ENCODE data around the gene RBMS3.
"Not testable (repeated sequence)": the region's sequence is repeated elsewhere in the genome, so short reads cannot be mapped to it uniquely, and the experiment has no call there.

RBMS3 gene

GRCh38 chr3:29280404-29281093 lies at the start of gene RBMS3:
TSS of gene RBMS3 (plus strand) at chr3:29281071.
- DNase-seq (ENCODE audit: low read depth in 2 of 3, low spot score in 2 of 3): no peak

GRCh38 chr3:29233126-29233525 lies 47.7 kb upstream of the RBMS3 start:
- DNase-seq (ENCODE audit: low read depth in 2 of 3, low spot score in 2 of 3): not testable (repeated sequence)

GRCh38 chr3:29236146-29236840 lies 44.6 kb upstream of the RBMS3 start:
- no peak for DNase-seq (ENCODE audit: low read depth in 2 of 3, low spot score in 2 of 3)

GRCh38 chr3:29239376-29239775 lies 41.5 kb upstream of the RBMS3 start:
- no peak for DNase-seq (ENCODE audit: low read depth in 2 of 3, low spot score in 2 of 3)

GRCh38 chr3:29240248-29240647 lies 40.6 kb upstream of the RBMS3 start:
- no peak for DNase-seq (ENCODE audit: low read depth in 2 of 3, low spot score in 2 of 3)

- no peak for DNase-seq (ENCODE audit: low read depth in 2 of 3, low spot score in 2 of 3)
Measured at GRCh38 chr3:29240887-29241286, 40.0 kb upstream of the RBMS3 start.

GRCh38 chr3:29241855-29242254 lies 39.0 kb upstream of the RBMS3 start:
- no peak for DNase-seq (ENCODE audit: low read depth in 2 of 3, low spot score in 2 of 3)

- DNase-seq (ENCODE audit: low read depth in 2 of 3, low spot score in 2 of 3): no peak
Measured at GRCh38 chr3:29242296-29242695, 38.6 kb upstream of the RBMS3 start.

- DNase-seq (ENCODE audit: low read depth in 2 of 3, low spot score in 2 of 3): no peak
Measured at GRCh38 chr3:29245441-29245840, 35.4 kb upstream of the RBMS3 start.

- no peak for DNase-seq (ENCODE audit: low read depth in 2 of 3, low spot score in 2 of 3)
Measured at GRCh38 chr3:29247088-29247745, 33.7 kb upstream of the RBMS3 start.

GRCh38 chr3:29249829-29250345 lies 31.0 kb upstream of the RBMS3 start:
- DNase-seq (ENCODE audit: low read depth in 2 of 3, low spot score in 2 of 3): no peak

GRCh38 chr3:29255854-29256696 lies 24.8 kb upstream of the RBMS3 start:
- no peak for DNase-seq (ENCODE audit: low read depth in 2 of 3, low spot score in 2 of 3)

- no peak for DNase-seq (ENCODE audit: low read depth in 2 of 3, low spot score in 2 of 3)
Measured at GRCh38 chr3:29258161-29258560, 22.7 kb upstream of the RBMS3 start.

- DNase-seq (ENCODE audit: low read depth in 2 of 3, low spot score in 2 of 3): no peak
Measured at GRCh38 chr3:29261119-29261518, 19.8 kb upstream of the RBMS3 start.

- DNase-seq (ENCODE audit: low read depth in 2 of 3, low spot score in 2 of 3): no peak
Measured at GRCh38 chr3:29263476-29263875, 17.4 kb upstream of the RBMS3 start.

GRCh38 chr3:29265509-29266072 lies 15.3 kb upstream of the RBMS3 start:
- no peak for DNase-seq (ENCODE audit: low read depth in 2 of 3, low spot score in 2 of 3)

GRCh38 chr3:29267226-29267625 lies 13.6 kb upstream of the RBMS3 start:
- no peak for DNase-seq (ENCODE audit: low read depth in 2 of 3, low spot score in 2 of 3)

GRCh38 chr3:29268651-29269050 lies 12.2 kb upstream of the RBMS3 start:
- DNase-seq (ENCODE audit: low read depth in 2 of 3, low spot score in 2 of 3): no peak

- DNase-seq (ENCODE audit: low read depth in 2 of 3, low spot score in 2 of 3): no peak
Measured at GRCh38 chr3:29270752-29271151, 10.1 kb upstream of the RBMS3 start.

GRCh38 chr3:29271475-29271874 lies 9.4 kb upstream of the RBMS3 start:
- DNase-seq (ENCODE audit: low read depth in 2 of 3, low spot score in 2 of 3): no peak

- DNase-seq (ENCODE audit: low read depth in 2 of 3, low spot score in 2 of 3): no peak
Measured at GRCh38 chr3:29274667-29275066, 6.2 kb upstream of the RBMS3 start.
